Left ventricle myocardium superior (tissue), 1 donor: Measurements from ENCODE around the gene TMEM107. TPM values are rescaled to one million over a fixed set of nuclear protein-coding genes. Genes with fewer than 3 reads are reported as not detected.

Experiments used
- ATAC-seq: fragments of 200-7000 bp; cut with Tn5 transposase; one replicate; pipeline ENCODE4 v1.9.1; 2020; ENCODE audit warnings: mild to moderate bottlenecking, moderate library complexity
- DNase-seq: peaks from one replicate; pipeline ENCODE4 v3.0.0-alpha.2; 2020
- intact Hi-C: fragments of 100-400 bp; cut with micrococcal nuclease; formaldehyde crosslinking; loops from one replicate; pipeline ENCODE4 v1.11.0; 2022
- total RNA-seq: library from RNA; stranded (reverse); fragmentation: NEBNext Ultra II Directional; extraction: Animal tissue kit (Norgen Biotek cat#: 25700); gene quantifications from one replicate; pipeline ENCODE4 v1.2.1, GENCODE V29; 2021
- donor health status: DM: no; HTN: yes; CAD: no; lungs with severe emphysema.

Gene TMEM107
- total RNA-seq, 1 donor from 2014 or later = 5.2 TPM

- ATAC-seq (no peak), DNase-seq (no peak)
- intact Hi-C loops = no loop called here
Measured at GRCh38 chr17:8142158-8142886, 33.9 kb downstream of the TMEM107 start.

DNA sequence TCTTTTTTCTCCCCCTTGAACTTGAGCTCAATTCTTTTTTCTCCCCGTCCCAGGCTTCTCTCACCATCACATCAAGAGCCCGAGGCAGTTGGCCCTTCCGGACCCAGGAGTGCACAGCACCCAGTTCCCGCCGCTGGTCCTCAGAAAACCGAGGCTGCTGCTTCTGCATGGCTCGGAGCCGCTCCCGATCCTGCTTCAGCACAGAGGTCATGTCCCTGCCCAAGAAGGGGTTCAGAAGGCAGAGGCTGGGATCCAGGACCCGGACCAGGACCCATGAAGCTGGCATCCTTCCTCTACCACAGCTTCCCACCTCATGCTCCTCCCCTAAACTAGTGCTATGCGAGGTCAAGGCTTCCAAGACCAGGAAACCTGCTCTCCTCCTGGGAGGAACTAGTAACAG, 34.4 kb downstream of the TMEM107 start:
- intact Hi-C loops = no loop called here
- DNase-seq = no peak
- ATAC-seq = no peak

DNA sequence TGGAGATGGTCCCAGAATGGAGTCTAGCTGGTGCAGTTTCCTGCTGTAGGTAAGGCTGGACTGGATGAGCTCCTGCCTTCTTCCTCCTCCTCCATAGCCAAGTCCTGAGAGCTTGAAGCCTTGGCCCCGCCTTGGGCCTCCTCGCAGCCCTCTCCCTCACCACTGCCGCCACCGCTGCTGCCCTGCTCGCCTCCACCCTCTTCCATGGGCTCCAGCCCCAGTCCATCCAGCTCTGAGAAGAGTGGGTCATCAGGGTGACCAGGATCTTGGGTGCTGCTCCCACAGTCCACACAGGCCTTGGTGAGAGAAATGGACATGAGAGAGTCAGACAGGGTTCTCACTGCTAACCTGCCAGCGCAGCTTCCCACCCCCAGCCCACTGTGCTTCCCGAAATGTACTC, 35.1 kb downstream of the TMEM107 start:
- intact Hi-C loops = no loop called here
- no peak for DNase-seq
- ATAC-seq = no peak

GRCh38 chr17:8140065-8141029, 35.8 kb downstream of the TMEM107 start:
- intact Hi-C loops = no loop called here
- peak; percentile 7 for ATAC-seq
- peak; percentile 54 for DNase-seq

DNA sequence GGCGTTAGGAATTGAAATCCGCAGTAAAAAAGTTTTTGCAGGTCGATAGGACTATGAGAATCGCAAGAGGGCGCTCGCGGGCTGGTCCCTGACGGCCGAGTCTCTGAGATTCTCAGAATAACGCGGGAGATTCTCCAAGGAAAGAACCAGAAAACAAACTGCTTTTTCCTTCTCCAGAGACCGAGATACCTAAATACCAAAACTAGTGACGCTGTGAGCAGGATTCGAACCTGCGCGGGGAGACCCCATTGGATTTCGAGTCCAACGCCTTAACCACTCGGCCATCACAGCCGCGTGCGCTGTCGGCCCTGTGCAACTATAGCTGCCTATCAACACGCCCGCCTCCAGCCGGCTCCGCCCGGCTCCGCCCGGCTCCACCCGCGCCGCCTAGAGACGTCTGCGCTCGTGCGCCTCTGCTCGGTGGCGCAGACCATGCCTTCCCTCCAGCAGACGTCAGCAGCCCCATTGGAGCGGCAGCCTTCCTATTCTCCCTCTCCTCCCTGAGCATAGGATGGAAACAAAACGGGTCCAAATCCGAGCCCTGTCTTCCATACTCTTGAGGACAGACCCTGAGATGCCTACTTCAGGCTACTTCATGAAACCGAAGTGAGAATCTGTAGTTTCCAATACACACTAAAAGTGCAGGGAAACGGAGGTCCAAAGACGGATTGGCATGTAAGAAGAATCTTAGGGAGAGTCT, 37.4 kb downstream of the TMEM107 start:
- ATAC-seq (peak; percentile 91), DNase-seq (peak; percentile 96)
- intact Hi-C loops = no loop called here

- intact Hi-C loops = no loop called here
- ATAC-seq = no peak
- no peak for DNase-seq
Measured at GRCh38 chr17:8138374-8138671, 37.9 kb downstream of the TMEM107 start.

- intact Hi-C loops = no loop called here
- DNase-seq = no peak
- no peak for ATAC-seq
Measured at GRCh38 chr17:8137645-8138373, 38.4 kb downstream of the TMEM107 start.

DNA sequence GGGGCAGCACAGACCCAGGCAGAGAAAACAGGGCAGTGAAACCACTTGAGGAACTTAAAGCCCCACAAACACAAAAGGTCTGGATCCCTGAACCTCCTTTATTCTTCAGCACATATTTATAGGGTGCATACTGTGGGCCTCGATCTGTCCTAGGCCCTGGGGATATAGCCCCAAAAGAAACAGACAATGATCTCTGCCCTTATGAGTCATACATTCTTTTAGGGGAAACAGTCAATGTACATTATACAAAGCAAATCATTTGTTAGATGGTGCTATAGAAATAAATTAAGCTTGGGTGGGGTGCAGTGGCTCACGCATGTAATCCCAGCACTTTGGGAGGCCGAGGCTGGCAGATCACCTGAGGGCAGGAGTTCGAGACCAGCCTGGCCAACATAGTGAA, 42.2 kb downstream of the TMEM107 start:
- ATAC-seq (no peak), DNase-seq (no peak)
- intact Hi-C loops = no loop called here

DNA sequence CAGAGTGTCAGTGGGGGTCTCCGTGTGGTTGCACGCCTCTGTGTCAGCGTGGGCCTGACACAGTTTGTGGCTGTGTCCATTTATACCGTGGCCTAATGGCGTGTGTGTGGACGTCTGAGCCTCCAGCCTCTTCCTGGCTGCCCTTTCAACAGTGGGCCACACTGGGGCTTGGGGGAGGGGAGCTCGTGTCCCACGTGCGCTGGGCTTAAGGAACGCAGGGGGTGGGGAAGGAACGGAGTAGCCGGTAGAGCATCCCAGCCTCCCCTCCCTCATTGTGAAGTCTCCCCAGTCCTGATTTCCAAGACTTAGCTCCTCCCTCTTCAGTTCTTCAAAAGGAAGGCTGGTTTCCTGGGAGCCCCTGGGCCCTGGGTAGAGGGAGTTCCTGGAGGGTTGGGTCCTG, 42.8 kb downstream of the TMEM107 start:
- intact Hi-C loops = no loop called here
- DNase-seq (no peak), ATAC-seq (no peak)

- DNase-seq = no peak
- no peak for ATAC-seq
- intact Hi-C loops = no loop called here
Measured at GRCh38 chr17:8131844-8132441, 44.2 kb downstream of the TMEM107 start.

DNA sequence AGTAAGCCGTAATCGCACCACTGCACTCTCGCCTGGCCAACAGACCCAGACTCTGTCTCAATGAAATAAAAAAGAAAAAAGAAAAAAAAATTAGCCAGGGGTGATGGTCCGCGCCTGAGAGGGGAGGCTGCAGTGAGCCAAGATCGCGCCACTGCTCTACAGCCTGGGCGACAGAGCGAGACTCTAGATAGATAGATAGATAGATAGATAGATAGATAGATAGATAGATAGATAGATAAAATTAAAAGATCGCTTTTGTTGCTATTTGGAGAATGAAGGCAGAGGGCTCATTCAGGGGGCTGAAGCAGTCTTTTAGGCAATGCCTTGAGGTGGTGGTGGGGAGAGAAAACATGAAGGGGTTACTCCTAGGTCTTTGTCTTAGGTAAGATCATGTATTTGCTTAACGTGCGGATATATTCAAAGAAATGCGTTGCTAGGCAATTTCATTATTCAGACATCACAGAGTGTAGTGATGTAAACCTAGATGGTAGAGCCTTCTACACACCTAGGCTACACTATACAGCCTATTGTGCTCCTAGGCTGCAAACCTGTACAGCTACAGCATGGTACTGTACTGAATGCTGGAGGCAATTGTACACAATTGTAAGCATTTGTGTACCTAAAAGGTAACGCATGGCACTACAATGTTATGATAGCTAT, 47.9 kb downstream of the TMEM107 start:
- ATAC-seq (no peak), DNase-seq (no peak)
- intact Hi-C loops = no loop called here

DNA sequence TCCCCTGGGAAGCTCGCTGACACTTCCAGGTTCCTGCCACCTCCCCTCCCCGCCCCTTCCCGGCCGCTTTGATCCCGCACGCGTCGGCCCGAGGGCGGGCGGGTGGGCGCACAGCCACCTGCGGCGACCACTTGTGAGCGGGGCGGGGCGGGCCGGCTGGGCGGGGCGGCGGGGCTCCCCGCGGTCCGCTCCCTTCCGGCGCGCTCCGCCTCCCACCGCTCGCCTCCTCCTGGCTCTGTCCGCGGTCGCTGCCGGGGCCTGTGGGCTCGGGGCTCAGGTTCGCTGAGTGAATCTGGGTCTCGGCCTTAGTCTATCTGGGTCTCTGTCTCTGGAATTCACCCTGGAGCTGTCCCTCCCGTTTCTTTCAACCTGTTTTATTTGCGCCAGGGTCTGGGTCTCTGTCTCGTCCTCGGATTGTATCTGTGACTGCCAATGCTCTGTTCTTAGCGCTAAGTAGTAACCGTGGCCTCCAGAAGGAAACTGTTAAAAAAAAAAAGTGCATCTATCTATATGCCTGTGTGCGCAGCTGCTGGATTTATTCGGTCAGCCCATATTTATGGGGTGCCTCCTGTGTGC, 49.6 kb downstream of the TMEM107 start:
- intact Hi-C loops = no loop called here
- ATAC-seq (peak; percentile 72), DNase-seq (peak; percentile 75)

GRCh38 chr17:8125947-8126490, 50.2 kb downstream of the TMEM107 start:
- intact Hi-C loops = no loop called here
- DNase-seq (no peak), ATAC-seq (peak; percentile 1)

- peak; percentile 78 for DNase-seq
- ATAC-seq = peak; percentile 41
- intact Hi-C loops = no loop called here
Measured at GRCh38 chr17:8125154-8125946, 50.8 kb downstream of the TMEM107 start.

- intact Hi-C loops = no loop called here
- DNase-seq = no peak
- no peak for ATAC-seq
Measured at GRCh38 chr17:8124350-8125153, 51.6 kb downstream of the TMEM107 start.

- intact Hi-C loops = no loop called here
- no peak for ATAC-seq
- DNase-seq = no peak
Measured at GRCh38 chr17:8123695-8124349, 52.4 kb downstream of the TMEM107 start, which contains the start of gene HES7. TSS of gene HES7 (minus strand) at chr17:8124106. CDS start at chr17:8124084, 22 bp downstream.
